Panc1 (cell line): ENCODE data around the gene FMNL3.

Experiments used
- CTCF ChIP-seq: fragments of 450-650 bp; IDR thresholded peaks from 2 replicates; pipeline ENCODE4 v1.5.1; 2017; ENCODE audit warnings: mild to moderate bottlenecking
- POLR2AphosphoS5 ChIP-seq: IDR thresholded peaks from 2 replicates; pipeline ENCODE4 v1.6.1; 2012; ENCODE audit warnings: mild to moderate bottlenecking, low read depth, low read length, moderate library complexity

- TF ChIP-seq CTCF (no peak), POLR2AphosphoS5 (no peak)
Observed at GRCh38 chr12:49705479-49706134, 1.6 kb downstream of the FMNL3 start.
